ENCODE data around the gene CARMIL3. TPM values are rescaled to one million over a fixed set of nuclear protein-coding genes. Genes with fewer than 3 reads are reported as not detected.
"Not testable (repeated sequence)": the region's sequence is repeated elsewhere in the genome, so short reads cannot be mapped to it uniquely, and the experiment has no call there.

Gene CARMIL3
- total RNA-seq, 1 experiment from 2014 or later: 0.71 TPM

DNA sequence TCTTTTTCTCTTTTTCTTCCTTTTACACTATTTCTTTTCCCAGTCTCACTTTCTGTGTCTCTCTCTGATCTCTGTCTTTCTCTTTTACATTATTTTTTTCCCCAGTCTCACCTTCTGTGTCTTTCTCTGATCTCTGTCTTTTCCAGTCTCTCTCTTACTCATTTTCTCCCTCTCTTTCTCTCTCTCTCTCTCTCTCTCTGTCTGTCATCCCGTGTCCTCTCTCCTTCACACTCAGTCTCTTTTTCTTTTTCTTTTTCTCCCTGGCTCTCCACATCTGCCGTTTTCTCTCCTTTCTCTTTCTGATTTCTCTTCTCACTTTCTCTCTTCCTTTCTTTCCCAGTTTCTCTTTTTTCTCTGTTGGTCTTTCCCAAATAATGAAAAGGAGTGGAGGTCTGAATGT, 40.8 kb upstream of the CARMIL3 start (continued):
- no peak for TF ChIP-seq ZNF274 (IDR thresholded peaks at IDR 0.05; ENCODE audit: low read depth, low read length)
- TF ChIP-seq EZH2phosphoT487 (IDR thresholded peaks at IDR 0.05; ENCODE audit: borderline replicate concordance): no peak

DNA sequence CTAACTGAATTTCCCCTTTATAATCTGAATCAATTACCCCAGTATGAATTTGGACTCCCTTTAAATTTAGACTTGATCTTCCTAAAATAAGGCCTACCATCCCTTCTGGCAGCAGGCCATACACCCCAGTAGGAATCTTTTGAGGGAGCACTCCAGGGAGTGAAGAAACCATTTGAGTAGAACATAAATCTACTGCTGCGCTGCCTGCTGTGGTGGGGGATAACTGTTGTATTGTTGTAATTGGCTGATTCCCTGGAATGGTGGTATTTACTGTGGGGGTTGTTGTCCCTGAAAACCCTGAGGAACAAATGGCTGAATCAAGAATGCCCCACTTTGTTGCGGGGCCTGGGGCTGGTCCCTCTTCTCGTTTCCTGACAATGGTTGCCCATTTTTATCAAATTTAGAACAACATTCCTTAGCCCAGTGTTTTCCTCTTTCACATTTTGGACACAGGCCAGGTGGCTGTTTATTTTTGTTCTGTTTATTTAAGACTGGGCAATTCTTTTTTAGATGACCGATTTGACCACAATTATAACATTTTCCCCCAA, 39.0 kb upstream of the CARMIL3 start:
- intact Hi-C loops (cut with micrococcal nuclease): loop anchor here (5.0 to 10.0 kb wide), 2 partner anchors 58 to 285 kb away; partner anchors contain the start of genes DHRS1, DHRS4 and NOP9
- H4K20me1 ChIP-seq (ENCODE audit: insufficient read depth); CTCF ChIA-PET; RAD21 ChIA-PET (ENCODE audit: low non-redundant PET in 1 of 2, low total read pairs in 2 of 2, uncharacterized antibody in 2 of 2, unreplicated experiment in 2 of 2); ATAC-seq; H3K9me3 ChIP-seq (ENCODE audit: control insufficient read depth in 1 of 2, insufficient read depth in 1 of 2, low read depth in 1 of 2, low read length in 2 of 2); H3K4me1 ChIP-seq (ENCODE audit: control insufficient read depth in 1 of 2, insufficient read depth in 2 of 2, low read length in 2 of 2); DNase-seq (ENCODE audit: low read depth, low spot score); H3K36me3 ChIP-seq (ENCODE audit: control insufficient read depth in 1 of 2, insufficient read depth in 2 of 2, low read length in 2 of 2); H3K9me2 ChIP-seq (ENCODE audit: insufficient read depth); H3K4me2 ChIP-seq (ENCODE audit: low read length); H3K27me3 ChIP-seq (ENCODE audit: insufficient read depth, low read length); H3K9ac ChIP-seq (ENCODE audit: low read length); H3K4me3 ChIP-seq (replicated peaks in 1 of 2; ENCODE audit: low read depth in 1 of 2, low read length in 2 of 2); H2AFZ ChIP-seq (ENCODE audit: low read depth, low read length, poor library complexity, severe bottlenecking); H3K79me2 ChIP-seq (ENCODE audit: insufficient read depth, low read length); H3K27ac ChIP-seq (ENCODE audit: low read depth, low read length); BruUV-seq (replicated peaks); POLR2A ChIA-PET: not testable (repeated sequence)

DNA sequence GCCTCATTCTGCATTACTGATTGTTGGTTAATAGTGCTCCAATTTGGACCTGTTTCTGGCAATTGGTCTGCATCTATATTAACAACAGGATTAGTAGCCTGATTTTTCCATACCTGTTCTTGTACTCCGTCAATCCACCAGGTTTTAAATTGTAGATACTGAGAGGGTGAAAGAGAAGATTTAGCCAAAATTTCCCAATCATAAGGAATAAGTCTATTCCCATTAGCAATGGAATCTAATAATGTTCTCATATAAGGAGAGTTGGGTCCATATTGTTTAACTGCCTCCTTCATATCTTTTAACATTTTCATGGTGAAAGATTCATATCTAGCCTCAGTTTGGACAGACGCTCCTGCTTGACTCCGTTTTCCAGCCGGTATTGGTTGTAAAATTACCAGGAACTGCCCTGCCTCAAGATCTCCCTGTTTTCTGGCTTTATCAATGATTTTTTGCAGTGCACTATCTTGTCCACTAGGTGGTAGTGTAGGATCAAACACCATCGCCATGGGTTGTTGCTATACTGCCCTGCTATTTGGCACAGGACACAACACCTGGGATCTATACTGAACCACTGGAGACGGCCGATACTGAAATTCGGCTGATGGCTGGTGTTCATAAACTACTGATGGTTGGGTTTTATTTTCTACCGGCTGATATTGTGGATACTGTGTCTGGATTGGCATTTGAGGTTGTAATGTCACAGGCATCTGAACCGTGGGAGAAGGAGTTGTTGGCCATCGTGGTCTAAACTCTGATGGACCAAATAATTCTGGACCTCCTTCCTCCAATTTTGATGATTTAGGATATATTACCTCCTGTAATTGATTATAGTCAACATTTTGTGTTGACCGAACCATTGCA, 37.9 kb upstream of the CARMIL3 start:
- intact Hi-C loops (cut with micrococcal nuclease): loop anchor here (1.0 to 10.0 kb wide), 5 partner anchors 45 to 423 kb away; partner anchors contain the start of genes DHRS1, DHRS4 and NOP9
- ATAC-seq (peak; percentile 99), DNase-seq (ENCODE audit: low read depth, low spot score) (peak; percentile 78)
- peak overlapping the region; percentile 17 for H2AFZ ChIP-seq (ENCODE audit: low read depth, low read length, poor library complexity, severe bottlenecking)
- H3K4me2 ChIP-seq (ENCODE audit: low read length): no peak overlapping the region; the same call in 1 of the 2 replicates
- no peaks in the 10 kb centered on the region for H3K9me2 ChIP-seq (ENCODE audit: insufficient read depth)
- H3K4me1 ChIP-seq (ENCODE audit: control insufficient read depth in 1 of 2, insufficient read depth in 2 of 2, low read length in 2 of 2): peaks cover 0 to 4% of the 10 kb centered on the region in 2 experiments; a peak in 1 of 4 replicates
- H4K20me1 ChIP-seq (ENCODE audit: insufficient read depth): no peaks in the 10 kb centered on the region
- no peaks in the 10 kb centered on the region for H3K9me3 ChIP-seq (ENCODE audit: control insufficient read depth in 1 of 2, insufficient read depth in 1 of 2, low read depth in 1 of 2, low read length in 2 of 2)
- RAD21 ChIA-PET (ENCODE audit: low non-redundant PET in 1 of 2, low total read pairs in 2 of 2, uncharacterized antibody in 2 of 2, unreplicated experiment in 2 of 2): no interaction called here
- CTCF ChIA-PET: interaction anchor here (1.1 kb wide), 1 partner anchor 284 kb away, joined by 3 read pairs; no protein-coding TSS in a partner anchor
- no TSS peak for BruUV-seq (replicated peaks)
- TF ChIP-seq, protein P1, sequence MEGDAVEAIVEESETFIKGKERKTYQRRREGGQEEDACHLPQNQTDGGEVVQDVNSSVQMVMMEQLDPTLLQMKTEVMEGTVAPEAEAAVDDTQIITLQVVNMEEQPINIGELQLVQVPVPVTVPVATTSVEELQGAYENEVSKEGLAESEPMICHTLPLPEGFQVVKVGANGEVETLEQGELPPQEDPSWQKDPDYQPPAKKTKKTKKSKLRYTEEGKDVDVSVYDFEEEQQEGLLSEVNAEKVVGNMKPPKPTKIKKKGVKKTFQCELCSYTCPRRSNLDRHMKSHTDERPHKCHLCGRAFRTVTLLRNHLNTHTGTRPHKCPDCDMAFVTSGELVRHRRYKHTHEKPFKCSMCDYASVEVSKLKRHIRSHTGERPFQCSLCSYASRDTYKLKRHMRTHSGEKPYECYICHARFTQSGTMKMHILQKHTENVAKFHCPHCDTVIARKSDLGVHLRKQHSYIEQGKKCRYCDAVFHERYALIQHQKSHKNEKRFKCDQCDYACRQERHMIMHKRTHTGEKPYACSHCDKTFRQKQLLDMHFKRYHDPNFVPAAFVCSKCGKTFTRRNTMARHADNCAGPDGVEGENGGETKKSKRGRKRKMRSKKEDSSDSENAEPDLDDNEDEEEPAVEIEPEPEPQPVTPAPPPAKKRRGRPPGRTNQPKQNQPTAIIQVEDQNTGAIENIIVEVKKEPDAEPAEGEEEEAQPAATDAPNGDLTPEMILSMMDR (IDR thresholded peaks at IDR 0.05 in 2 of 3, conservative IDR thresholded peaks at IDR 0.05 in 1 of 3; ENCODE audit: borderline replicate concordance in 1 of 3, insufficient read depth in 1 of 3, low read depth in 2 of 3, low read length in 2 of 3): peak; percentile 86 to 90 (median 87)
- TF ChIP-seq, protein P2, sequence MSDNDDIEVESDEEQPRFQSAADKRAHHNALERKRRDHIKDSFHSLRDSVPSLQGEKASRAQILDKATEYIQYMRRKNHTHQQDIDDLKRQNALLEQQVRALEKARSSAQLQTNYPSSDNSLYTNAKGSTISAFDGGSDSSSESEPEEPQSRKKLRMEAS (IDR thresholded peaks at IDR 0.05): no peak
- peak; percentile 95 for TF ChIP-seq RAD21 (IDR thresholded peaks at IDR 0.05; ENCODE audit: low read depth)
- no peak overlapping the region for H3K27ac ChIP-seq (ENCODE audit: low read depth, low read length)
- H3K27me3 ChIP-seq (ENCODE audit: insufficient read depth, low read length): no peaks in the 10 kb centered on the region
- no peak overlapping the region for H3K4me3 ChIP-seq (replicated peaks in 1 of 2; ENCODE audit: low read depth in 1 of 2, low read length in 2 of 2)
- POLR2A ChIA-PET: no interaction called here
- no peaks in the 10 kb centered on the region for H3K79me2 ChIP-seq (ENCODE audit: insufficient read depth, low read length)
- H3K36me3 ChIP-seq (ENCODE audit: control insufficient read depth in 1 of 2, insufficient read depth in 2 of 2, low read length in 2 of 2): no peaks in the 10 kb centered on the region
- no peak overlapping the region for H3K9ac ChIP-seq (ENCODE audit: low read length)

- CTCF ChIA-PET; H3K9me3 ChIP-seq (ENCODE audit: control insufficient read depth in 1 of 2, insufficient read depth in 1 of 2, low read depth in 1 of 2, low read length in 2 of 2); H3K4me3 ChIP-seq (replicated peaks in 1 of 2; ENCODE audit: low read depth in 1 of 2, low read length in 2 of 2); H3K4me1 ChIP-seq (ENCODE audit: control insufficient read depth in 1 of 2, insufficient read depth in 2 of 2, low read length in 2 of 2); RAD21 ChIA-PET (ENCODE audit: low non-redundant PET in 1 of 2, low total read pairs in 2 of 2, uncharacterized antibody in 2 of 2, unreplicated experiment in 2 of 2); H3K9me2 ChIP-seq (ENCODE audit: insufficient read depth); H3K9ac ChIP-seq (ENCODE audit: low read length); H3K36me3 ChIP-seq (ENCODE audit: control insufficient read depth in 1 of 2, insufficient read depth in 2 of 2, low read length in 2 of 2); BruUV-seq (replicated peaks); H2AFZ ChIP-seq (ENCODE audit: low read depth, low read length, poor library complexity, severe bottlenecking); H3K27me3 ChIP-seq (ENCODE audit: insufficient read depth, low read length); DNase-seq (ENCODE audit: low read depth, low spot score); H4K20me1 ChIP-seq (ENCODE audit: insufficient read depth); POLR2A ChIA-PET; H3K27ac ChIP-seq (ENCODE audit: low read depth, low read length); H3K4me2 ChIP-seq (ENCODE audit: low read length); ATAC-seq; H3K79me2 ChIP-seq (ENCODE audit: insufficient read depth, low read length): not testable (repeated sequence)
- intact Hi-C loops (cut with micrococcal nuclease): loop anchor here (2.0 to 10.0 kb wide), 3 partner anchors 43 to 421 kb away; partner anchors contain the start of gene DHRS4
These were observed 36.1 kb upstream of the CARMIL3 start for GRCh38 chr14:24015745-24016144.

Data from HCT116 (cell line).